ENCODE results near the gene TUFT1. TPM values are rescaled to one million over a fixed set of nuclear protein-coding genes. Genes with fewer than 3 reads are reported as not detected.

The TUFT1 gene
- total RNA-seq, 1 experiment from 2014 or later = 7.9 TPM

DNA sequence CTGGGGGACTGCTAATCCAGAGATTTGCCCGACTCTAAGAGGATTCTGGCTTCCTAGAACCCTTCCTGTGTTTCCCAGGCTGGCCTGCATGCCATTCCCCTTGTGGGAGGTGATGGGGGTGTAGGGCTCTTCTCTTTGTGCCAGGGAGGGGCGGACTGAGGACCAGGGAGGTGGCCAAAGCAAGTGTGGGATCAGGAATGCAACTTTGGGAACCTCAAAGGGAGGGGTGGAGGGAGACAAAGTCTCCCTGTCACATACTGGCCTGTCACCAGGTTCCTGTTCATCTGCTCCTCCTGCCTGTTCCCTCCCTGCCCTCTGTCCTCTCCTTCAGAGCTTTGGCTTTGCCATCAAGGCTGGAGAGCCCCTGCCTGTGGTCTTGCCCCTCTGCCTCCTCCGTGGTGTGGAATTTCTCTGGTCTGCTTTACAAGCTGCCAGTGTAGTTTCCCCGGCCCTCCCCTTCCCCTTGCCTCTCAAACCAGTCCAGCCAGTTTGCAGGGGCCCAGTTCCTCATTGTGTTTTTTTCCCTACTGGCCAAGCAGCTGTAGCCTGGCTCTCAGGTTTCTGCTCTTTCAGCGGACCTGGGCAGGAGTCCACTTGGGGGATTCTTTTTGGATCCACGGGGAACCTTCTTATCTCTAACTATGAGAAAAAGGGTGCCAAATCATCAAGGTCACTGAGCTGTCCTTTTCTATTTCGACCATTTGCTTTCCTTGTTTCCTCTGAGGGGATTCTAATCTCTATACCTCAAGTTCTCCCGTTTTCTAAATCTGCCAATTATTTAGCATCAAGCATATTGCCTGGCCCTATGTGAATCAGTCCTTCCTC lies 27.1 kb upstream of the TUFT1 start:
- ATAC-seq (peak; percentile 10), DNase-seq (ENCODE audit: low spot score) (peak; percentile 67)
- Mint-ChIP-seq H3K4me3 (peak overlapping the region; percentile 84), H3K4me1 (peaks cover 52% of the 10 kb centered on the region), H3K9me3 (no peaks in the 10 kb centered on the region), H3K27me3 (ENCODE audit: low read depth) (no peaks in the 10 kb centered on the region), H3K27ac (peak overlapping the region; percentile 96), H3K36me3 (no peaks in the 10 kb centered on the region)
- ChIA-PET CTCF (interaction anchor here (1.0 to 1.2 kb wide), 3 partner anchors 22 to 324 kb away, joined by 3 to 5 read pairs (median 3); no protein-coding TSS in a partner anchor), POLR2A (interaction anchor here (0.6 to 4.1 kb wide), 6 partner anchors 27 to 480 kb away, joined by 3 to 56 read pairs (median 3); partner anchors contain the start of genes POGZ and TUFT1)
- TF ChIP-seq, protein P1, sequence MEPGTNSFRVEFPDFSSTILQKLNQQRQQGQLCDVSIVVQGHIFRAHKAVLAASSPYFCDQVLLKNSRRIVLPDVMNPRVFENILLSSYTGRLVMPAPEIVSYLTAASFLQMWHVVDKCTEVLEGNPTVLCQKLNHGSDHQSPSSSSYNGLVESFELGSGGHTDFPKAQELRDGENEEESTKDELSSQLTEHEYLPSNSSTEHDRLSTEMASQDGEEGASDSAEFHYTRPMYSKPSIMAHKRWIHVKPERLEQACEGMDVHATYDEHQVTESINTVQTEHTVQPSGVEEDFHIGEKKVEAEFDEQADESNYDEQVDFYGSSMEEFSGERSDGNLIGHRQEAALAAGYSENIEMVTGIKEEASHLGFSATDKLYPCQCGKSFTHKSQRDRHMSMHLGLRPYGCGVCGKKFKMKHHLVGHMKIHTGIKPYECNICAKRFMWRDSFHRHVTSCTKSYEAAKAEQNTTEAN (CRISPR knock-in tag; IDR thresholded peaks at IDR 0.05) = no peak
- TF ChIP-seq FOXK1 (CRISPR knock-in tag; IDR thresholded peaks at IDR 0.05) = peak; percentile 45; the same call in 1 of the 2 replicates

DNA sequence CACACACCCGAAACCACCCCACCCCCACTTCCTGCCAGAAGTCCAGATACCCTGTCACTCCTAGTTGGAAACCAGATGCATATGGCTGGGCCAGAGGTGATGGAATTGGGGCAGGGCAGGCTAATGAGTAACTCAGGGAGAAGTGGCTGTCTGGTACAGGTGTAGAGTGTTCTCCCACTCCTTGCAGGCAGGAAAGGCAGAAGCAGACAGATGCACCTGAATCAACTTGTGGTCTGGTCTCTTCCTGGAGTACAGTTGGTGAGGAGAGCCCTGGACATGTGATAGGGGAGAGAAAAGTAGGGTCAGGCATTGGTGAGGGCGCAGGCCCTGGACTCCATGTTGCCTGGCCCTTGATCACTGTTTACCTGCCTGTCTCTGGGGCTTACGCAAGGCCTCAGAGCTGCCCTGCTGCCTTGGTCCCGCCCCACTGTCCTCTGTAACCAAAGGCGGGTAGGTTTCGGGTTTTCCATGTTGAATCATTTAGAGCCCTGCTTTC lies 26.4 kb upstream of the TUFT1 start:
- TF ChIP-seq FOXK1 (CRISPR knock-in tag; IDR thresholded peaks at IDR 0.05) = peak; percentile 16; the same call in 1 of the 2 replicates
- TF ChIP-seq GABPB1 (CRISPR knock-in tag; IDR thresholded peaks at IDR 0.05) = peak; percentile 45; the same call in 1 of the 2 replicates
- no peak for TF ChIP-seq ZNF121 (CRISPR knock-in tag; IDR thresholded peaks at IDR 0.05)
- DNase-seq (ENCODE audit: low spot score) (peak; percentile 29), ATAC-seq (no peak; the same call in 1 of the 2 replicates)
- Mint-ChIP-seq H3K4me1 (peaks cover 52% of the 10 kb centered on the region), H3K4me3 (peak overlapping the region; percentile 84), H3K27me3 (ENCODE audit: low read depth) (no peaks in the 10 kb centered on the region), H3K27ac (peak overlapping the region; percentile 96), H3K36me3 (peaks cover 3% of the 10 kb centered on the region), H3K9me3 (no peaks in the 10 kb centered on the region)
- ChIA-PET CTCF (interaction anchor here (1.2 kb wide), 2 partner anchors 22 to 69 kb away, joined by 3 to 5 read pairs; no protein-coding TSS in a partner anchor), POLR2A (interaction anchor here (0.6 to 4.1 kb wide), 5 partner anchors 26 to 231 kb away, joined by 3 to 56 read pairs (median 3); partner anchors contain the start of genes POGZ and TUFT1)

- no peaks in the 10 kb centered on the region for H3K27me3 Mint-ChIP-seq (ENCODE audit: low read depth)
- no peaks in the 10 kb centered on the region for H3K9me3 Mint-ChIP-seq
- peak overlapping the region; percentile 84 for H3K4me3 Mint-ChIP-seq
- peak overlapping the region; percentile 96 for H3K27ac Mint-ChIP-seq
- H3K4me1 Mint-ChIP-seq = peaks cover 51% of the 10 kb centered on the region
- ChIA-PET CTCF (interaction anchor here (1.0 kb wide), 1 partner anchor 80 kb away, joined by 3 read pairs; no protein-coding TSS in a partner anchor), POLR2A (no interaction called here)
- ATAC-seq (no peak), DNase-seq (ENCODE audit: low spot score) (no peak)
- H3K36me3 Mint-ChIP-seq = peaks cover 10% of the 10 kb centered on the region
- TF ChIP-seq, protein P2, sequence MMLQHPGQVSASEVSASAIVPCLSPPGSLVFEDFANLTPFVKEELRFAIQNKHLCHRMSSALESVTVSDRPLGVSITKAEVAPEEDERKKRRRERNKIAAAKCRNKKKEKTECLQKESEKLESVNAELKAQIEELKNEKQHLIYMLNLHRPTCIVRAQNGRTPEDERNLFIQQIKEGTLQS (CRISPR knock-in tag; conservative IDR thresholded peaks at IDR 0.05) = no peak
- no peak for TF ChIP-seq USF1 (CRISPR knock-in tag; IDR thresholded peaks at IDR 0.05)
- no peak for TF ChIP-seq AR (CRISPR knock-in tag; IDR thresholded peaks at IDR 0.05)
- TF ChIP-seq NR3C1 (CRISPR knock-in tag; conservative IDR thresholded peaks at IDR 0.05; ENCODE audit: low read depth) = no peak
- TF ChIP-seq ZNF423 (CRISPR knock-in tag; IDR thresholded peaks at IDR 0.05) = no peak
- TF ChIP-seq, protein P3, sequence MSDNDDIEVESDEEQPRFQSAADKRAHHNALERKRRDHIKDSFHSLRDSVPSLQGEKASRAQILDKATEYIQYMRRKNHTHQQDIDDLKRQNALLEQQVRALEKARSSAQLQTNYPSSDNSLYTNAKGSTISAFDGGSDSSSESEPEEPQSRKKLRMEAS (CRISPR knock-in tag; IDR thresholded peaks at IDR 0.05) = no peak
- TF ChIP-seq USF2 (CRISPR knock-in tag; IDR thresholded peaks at IDR 0.05) = no peak
- no peak for TF ChIP-seq ETV6 (CRISPR knock-in tag; IDR thresholded peaks at IDR 0.05)
- no peak for TF ChIP-seq SOX15 (CRISPR knock-in tag; IDR thresholded peaks at IDR 0.05)
- no peak for TF ChIP-seq RELA (CRISPR knock-in tag; IDR thresholded peaks at IDR 0.05; ENCODE audit: borderline replicate concordance)
- TF ChIP-seq ATF1 (CRISPR knock-in tag; IDR thresholded peaks at IDR 0.05) = no peak
- TF ChIP-seq, protein P4, sequence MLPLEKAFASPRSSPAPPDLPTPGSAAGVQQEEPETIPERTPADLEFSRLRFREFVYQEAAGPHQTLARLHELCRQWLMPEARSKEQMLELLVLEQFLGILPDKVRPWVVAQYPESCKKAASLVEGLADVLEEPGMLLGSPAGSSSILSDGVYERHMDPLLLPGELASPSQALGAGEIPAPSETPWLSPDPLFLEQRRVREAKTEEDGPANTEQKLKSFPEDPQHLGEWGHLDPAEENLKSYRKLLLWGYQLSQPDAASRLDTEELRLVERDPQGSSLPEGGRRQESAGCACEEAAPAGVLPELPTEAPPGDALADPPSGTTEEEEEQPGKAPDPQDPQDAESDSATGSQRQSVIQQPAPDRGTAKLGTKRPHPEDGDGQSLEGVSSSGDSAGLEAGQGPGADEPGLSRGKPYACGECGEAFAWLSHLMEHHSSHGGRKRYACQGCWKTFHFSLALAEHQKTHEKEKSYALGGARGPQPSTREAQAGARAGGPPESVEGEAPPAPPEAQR (CRISPR knock-in tag; IDR thresholded peaks at IDR 0.05) = no peak
- TF ChIP-seq ZNF281 (CRISPR knock-in tag; IDR thresholded peaks at IDR 0.05) = no peak
Measured at GRCh38 chr1:151514366-151514765, 25.7 kb upstream of the TUFT1 start.

All from WTC11 (cell line).